ENCODE results near the gene COL1A2.

DNA sequence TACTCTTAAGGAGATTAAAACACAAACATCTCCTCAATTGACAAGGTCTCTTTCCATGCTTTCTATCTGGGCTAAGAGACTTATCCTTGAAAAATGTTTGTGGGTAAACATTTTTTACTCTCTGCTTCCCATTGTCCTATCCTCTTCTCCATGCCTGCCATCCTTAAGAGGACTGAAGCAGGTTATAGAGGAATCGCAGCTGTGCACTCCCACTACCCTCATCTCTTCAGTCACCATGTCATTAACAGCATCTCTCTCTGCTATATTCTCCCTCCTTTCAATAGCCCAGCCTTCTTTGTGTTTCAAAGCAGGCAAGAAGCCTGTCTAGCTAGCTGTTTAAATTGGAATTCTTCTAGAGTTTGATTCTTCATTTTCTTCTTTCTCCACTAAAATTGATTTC, 22.6 kb downstream of the COL1A2 start:
- TF ChIP-seq, protein P1, sequence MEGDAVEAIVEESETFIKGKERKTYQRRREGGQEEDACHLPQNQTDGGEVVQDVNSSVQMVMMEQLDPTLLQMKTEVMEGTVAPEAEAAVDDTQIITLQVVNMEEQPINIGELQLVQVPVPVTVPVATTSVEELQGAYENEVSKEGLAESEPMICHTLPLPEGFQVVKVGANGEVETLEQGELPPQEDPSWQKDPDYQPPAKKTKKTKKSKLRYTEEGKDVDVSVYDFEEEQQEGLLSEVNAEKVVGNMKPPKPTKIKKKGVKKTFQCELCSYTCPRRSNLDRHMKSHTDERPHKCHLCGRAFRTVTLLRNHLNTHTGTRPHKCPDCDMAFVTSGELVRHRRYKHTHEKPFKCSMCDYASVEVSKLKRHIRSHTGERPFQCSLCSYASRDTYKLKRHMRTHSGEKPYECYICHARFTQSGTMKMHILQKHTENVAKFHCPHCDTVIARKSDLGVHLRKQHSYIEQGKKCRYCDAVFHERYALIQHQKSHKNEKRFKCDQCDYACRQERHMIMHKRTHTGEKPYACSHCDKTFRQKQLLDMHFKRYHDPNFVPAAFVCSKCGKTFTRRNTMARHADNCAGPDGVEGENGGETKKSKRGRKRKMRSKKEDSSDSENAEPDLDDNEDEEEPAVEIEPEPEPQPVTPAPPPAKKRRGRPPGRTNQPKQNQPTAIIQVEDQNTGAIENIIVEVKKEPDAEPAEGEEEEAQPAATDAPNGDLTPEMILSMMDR (IDR thresholded peaks at IDR 0.05): no peak
- TF ChIP-seq POLR2AphosphoS5 (IDR thresholded peaks at IDR 0.05): no peak
- no peak for TF ChIP-seq POLR2A (IDR thresholded peaks at IDR 0.05)
- TF ChIP-seq EP300 (IDR thresholded peaks at IDR 0.05; ENCODE audit: low read depth): no peak

Data from transverse colon (tissue), 4 donors.